Stimulated activated CD8-positive, alpha-beta memory T cell treated with anti-CD3 and anti-CD28 coated beads, Interleukin-7, amount 100 ng/mL, for 24 hours (primary cell): ENCODE data around the gene LEMD2.

Source experiments
- DNase-seq: peaks from one replicate; pipeline ENCODE4 v3.0.0-alpha.2; 2020; ENCODE audit warnings: low read depth

The LEMD2 gene

GRCh38 chr6:33794910-33795623, 6.1 kb upstream of the LEMD2 start:
- DNase-seq, result no peak

GRCh38 chr6:33792981-33793380, 4.1 kb upstream of the LEMD2 start:
- DNase-seq, result no peak

- no peak for DNase-seq
Measured at GRCh38 chr6:33791620-33792019, 2.7 kb upstream of the LEMD2 start.

GRCh38 chr6:33790910-33791309, 2.0 kb upstream of the LEMD2 start:
- no peak for DNase-seq

GRCh38 chr6:33790379-33790778, 1.4 kb upstream of the LEMD2 start:
- no peak for DNase-seq

- no peak for DNase-seq
Measured at GRCh38 chr6:33789550-33789895, 593 bp upstream of the LEMD2 start.

GRCh38 chr6:33787954-33788693, 806 bp downstream of the LEMD2 start:
- DNase-seq, result peak; percentile 24

GRCh38 chr6:33787346-33787953, 1.5 kb downstream of the LEMD2 start:
- no peak for DNase-seq

- no peak for DNase-seq
Measured at GRCh38 chr6:33786736-33787135, 2.2 kb downstream of the LEMD2 start.

GRCh38 chr6:33785778-33786177, 3.2 kb downstream of the LEMD2 start:
- DNase-seq, result no peak

GRCh38 chr6:33784787-33785186, 4.1 kb downstream of the LEMD2 start:
- no peak for DNase-seq

GRCh38 chr6:33783781-33784520, 5.0 kb downstream of the LEMD2 start:
- DNase-seq, result no peak

- DNase-seq, result no peak
Measured at GRCh38 chr6:33782561-33782960, 6.4 kb downstream of the LEMD2 start.

GRCh38 chr6:33781131-33781975, 7.6 kb downstream of the LEMD2 start:
- DNase-seq, result no peak

- DNase-seq, result no peak
Measured at GRCh38 chr6:33779895-33780294, 9.0 kb downstream of the LEMD2 start.

- no peak for DNase-seq
Measured at GRCh38 chr6:33779290-33779689, 9.6 kb downstream of the LEMD2 start.

GRCh38 chr6:33778444-33779121, 10.3 kb downstream of the LEMD2 start:
- no peak for DNase-seq

GRCh38 chr6:33777398-33778388, 11.2 kb downstream of the LEMD2 start:
- DNase-seq, result no peak

GRCh38 chr6:33776764-33777163, 12.2 kb downstream of the LEMD2 start:
- no peak for DNase-seq

- DNase-seq, result no peak
Measured at GRCh38 chr6:33776186-33776585, 12.7 kb downstream of the LEMD2 start.
